Gastroesophageal sphincter (tissue), 4 donors: Measurements from ENCODE around the gene DCAF8. TPM values are rescaled to one million over a fixed set of nuclear protein-coding genes. Genes with fewer than 3 reads are reported as not detected.

Source experiments
- ATAC-seq: fragments of 150-250 bp; one replicate; pipeline ENCODE4 v1.9.1; 2016; ENCODE audit warnings: mild to moderate bottlenecking, moderate library complexity
- H3K27ac ChIP-seq, 4 donors: fragments of 200-600 bp; sonication (generic) in 3 of 4; 1 replicate in 3 of 4; 2 replicates in 1 of 4; pipeline ENCODE4 v1.5.1; 2016 to 2019
- H3K27me3 ChIP-seq: fragments of 200-600 bp; sonication (generic); one replicate; pipeline ENCODE4 v1.5.1; 2019
- H3K36me3 ChIP-seq, 2 donors: fragments of 200-600 bp; sonication (generic); one replicate each; pipeline ENCODE4 v1.5.1; 2019; ENCODE audit warnings: control low read depth in 1 of 2
- H3K4me1 ChIP-seq, 3 donors: fragments of 200-600 bp; sonication (generic); 1 replicate in 2 of 3; 2 replicates in 1 of 3; pipeline ENCODE4 v1.5.1; 2016 to 2019; ENCODE audit warnings: control low read depth in 2 of 3
- H3K4me3 ChIP-seq, 2 donors: fragments of 200-600 bp; sonication (generic); one replicate each; pipeline ENCODE4 v1.5.1; 2019; ENCODE audit warnings: mild to moderate bottlenecking in 1 of 2, moderate library complexity in 1 of 2
- H3K9me3 ChIP-seq, 3 donors: fragments of 200-600 bp; sonication (generic); one replicate each; pipeline ENCODE4 v1.5.1; 2017 to 2019; ENCODE audit warnings: control low read depth in 2 of 3
- CTCF ChIP-seq, 4 experiments: fragments of 200-600 bp in 2 of 4; fragments of 450-650 bp in 2 of 4; sonication (generic) in 1 of 4; IDR thresholded peaks; one replicate each; pipeline ENCODE4 v1.5.1; 2017 to 2019; ENCODE audit warnings: antibody characterized with exemption in 4 of 4, mild to moderate bottlenecking in 2 of 4, moderate library complexity in 2 of 4
- EP300 ChIP-seq: sonication (generic); formaldehyde crosslinking; IDR thresholded peaks from one replicate; pipeline ENCODE4 v1.6.1; 2017; ENCODE audit warnings: antibody characterized with exemption, mild to moderate bottlenecking
- POLR2A ChIP-seq, 2 donors: fragments of 450-650 bp; IDR thresholded peaks; one replicate each; pipeline ENCODE4 v1.6.1; 2017; ENCODE audit warnings: antibody characterized with exemption in 2 of 2, mild to moderate bottlenecking in 2 of 2, moderate library complexity in 1 of 2
- POLR2AphosphoS5 ChIP-seq: sonication (generic); formaldehyde crosslinking; IDR thresholded peaks from one replicate; pipeline ENCODE4 v1.6.1; 2017; ENCODE audit warnings: antibody characterized with exemption
- WGBS, 2 donors: methylation state at CpG; one replicate each; pipeline ENCODE4 v1.1.5; 2018; ENCODE audit warnings: low coverage in 1 of 2; 5-methylcytosine and 5-hydroxymethylcytosine counted together
- total RNA-seq, 4 donors: library from RNA; depleted of rRNA; stranded (reverse); fragments of >200 nt; gene quantifications; one replicate each; pipeline ENCODE4 v1.1.0, GENCODE V29; 2016

Gene DCAF8
- total RNA-seq, 4 donors from 2014 or later: 154 to 211 (median 159) TPM

- H3K4me1 ChIP-seq: no peaks in the 10 kb centered on the region
- no peak for ATAC-seq
- TF ChIP-seq POLR2AphosphoS5: no peak
- TF ChIP-seq CTCF (IDR thresholded peaks at IDR 0.05): no peak
- TF ChIP-seq POLR2A (IDR thresholded peaks at IDR 0.05): no peak
- no peak for TF ChIP-seq EP300
- no peak overlapping the region for H3K4me3 ChIP-seq
- no CpG with 5 or more reads among the region's 4 CpGs for WGBS, 2 donors
- H3K36me3 ChIP-seq: no peaks in the 10 kb centered on the region
- H3K27ac ChIP-seq: no peak overlapping the region
- H3K27me3 ChIP-seq: no peaks in the 10 kb centered on the region
- H3K9me3 ChIP-seq: no peaks in the 10 kb centered on the region
Measured at GRCh38 chr1:160167056-160167455, 95.3 kb downstream of the DCAF8 start.

GRCh38 chr1:160166166-160166868 is 96.0 kb downstream of the DCAF8 start:
- ATAC-seq: no peak
- no peaks in the 10 kb centered on the region for H3K4me1 ChIP-seq
- TF ChIP-seq POLR2AphosphoS5: no peak
- no peak for TF ChIP-seq CTCF (IDR thresholded peaks at IDR 0.05)
- no peak for TF ChIP-seq POLR2A (IDR thresholded peaks at IDR 0.05)
- no peak for TF ChIP-seq EP300
- no peaks in the 10 kb centered on the region for H3K27me3 ChIP-seq
- no peak overlapping the region for H3K4me3 ChIP-seq
- no peak overlapping the region for H3K27ac ChIP-seq
- WGBS, 2 donors: 67 to 75% methylated on average over 3 to 9 of the region's 12 CpGs
- H3K9me3 ChIP-seq: no peaks in the 10 kb centered on the region
- no peaks in the 10 kb centered on the region for H3K36me3 ChIP-seq

Other genes with a start within 250 kb of the DCAF8 start
- 1 to 10 TPM; 3.7 to 5.4 (median 4.4) TPM for gene PIGM, start 230.6 kb downstream of the DCAF8 start, total RNA-seq
- not detected for gene KCNJ10, start 192.4 kb downstream of the DCAF8 start, total RNA-seq
- gene KCNJ9, start 181.0 kb downstream of the DCAF8 start, total RNA-seq: not detected
- gene IGSF8, start 163.9 kb downstream of the DCAF8 start, total RNA-seq: 10 to 100 TPM; 17.1 to 23.0 (median 19.4) TPM
- 100 to 1,000 TPM; 100 to 348 (median 142) TPM for gene ATP1A2, start 146.8 kb downstream of the DCAF8 start, total RNA-seq
- gene ATP1A4, start 110.9 kb downstream of the DCAF8 start, total RNA-seq: under 1 TPM in 1 of 4 donors, not detected in 3; 0.47 TPM
- gene CASQ1, start 72.0 kb downstream of the DCAF8 start, total RNA-seq: 1 to 10 TPM; 1.3 to 8.8 (median 2.2) TPM
- gene PEA15, start 57.2 kb downstream of the DCAF8 start, total RNA-seq: 100 to 1,000 TPM in 3 of 4 donors, 10 to 100 TPM in 1; 94.6 to 325 (median 164) TPM
- 10 to 100 TPM; 50.0 to 96.8 (median 61.1) TPM for gene PEX19, start 22.6 kb upstream of the DCAF8 start, total RNA-seq
- 100 to 1,000 TPM in 2 of 4 donors, 10 to 100 TPM in 2; 92.3 to 127 (median 111) TPM for gene COPA, start 80.7 kb upstream of the DCAF8 start, total RNA-seq
- 10 to 100 TPM; 41.5 to 49.2 (median 47.5) TPM for gene NCSTN, start 80.8 kb upstream of the DCAF8 start, total RNA-seq
- gene NHLH1, start 104.5 kb upstream of the DCAF8 start, total RNA-seq: not detected
- 1 to 10 TPM in 3 of 4 donors, under 1 TPM in 1; 0.62 to 8.5 (median 4.3) TPM for gene VANGL2, start 138.0 kb upstream of the DCAF8 start, total RNA-seq